Inflammatory macrophage treated with lipopolysaccharide for 1 hour (primary cell): ENCODE measurements around the gene MISP.

ENCODE experiments used
- DNase-seq, 2 donors: peaks; one replicate each; pipeline ENCODE4 v3.0.0-alpha.2; 2020 to 2022

Gene MISP

DNA sequence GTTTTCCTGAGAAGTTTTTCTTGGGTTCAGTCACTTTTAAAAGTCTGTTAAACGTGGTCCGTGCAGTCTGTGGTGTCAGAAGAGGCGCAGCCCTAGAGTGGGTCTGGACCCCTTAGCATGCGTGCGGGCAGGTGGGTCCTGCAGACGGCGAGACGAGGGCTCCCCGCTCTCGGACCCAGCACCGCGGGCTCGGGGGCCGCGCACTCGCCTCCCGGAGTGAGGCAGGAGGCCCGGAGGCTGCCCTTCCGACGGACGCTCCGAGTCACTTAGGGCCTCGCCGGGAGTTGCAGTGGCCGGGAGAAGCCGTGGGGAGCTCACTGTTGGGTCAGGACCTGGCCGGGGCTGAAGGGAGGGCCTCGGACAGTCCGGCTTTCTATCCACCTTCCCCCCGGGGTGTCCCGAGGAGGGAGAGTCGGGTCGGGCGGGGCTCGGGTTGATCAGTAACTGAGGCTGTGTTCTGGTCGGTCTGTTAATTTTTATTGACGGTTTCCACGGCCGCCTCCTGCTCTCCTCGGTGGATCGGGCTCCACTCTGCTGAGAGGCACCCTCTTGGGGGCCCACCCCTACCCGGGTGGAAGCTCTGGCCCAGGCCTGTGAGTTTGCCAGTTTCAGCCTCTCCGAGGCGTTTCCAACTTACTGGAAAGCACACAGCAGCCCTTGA, 47.6 kb downstream of the MISP start:
- no peak for DNase-seq

DNA sequence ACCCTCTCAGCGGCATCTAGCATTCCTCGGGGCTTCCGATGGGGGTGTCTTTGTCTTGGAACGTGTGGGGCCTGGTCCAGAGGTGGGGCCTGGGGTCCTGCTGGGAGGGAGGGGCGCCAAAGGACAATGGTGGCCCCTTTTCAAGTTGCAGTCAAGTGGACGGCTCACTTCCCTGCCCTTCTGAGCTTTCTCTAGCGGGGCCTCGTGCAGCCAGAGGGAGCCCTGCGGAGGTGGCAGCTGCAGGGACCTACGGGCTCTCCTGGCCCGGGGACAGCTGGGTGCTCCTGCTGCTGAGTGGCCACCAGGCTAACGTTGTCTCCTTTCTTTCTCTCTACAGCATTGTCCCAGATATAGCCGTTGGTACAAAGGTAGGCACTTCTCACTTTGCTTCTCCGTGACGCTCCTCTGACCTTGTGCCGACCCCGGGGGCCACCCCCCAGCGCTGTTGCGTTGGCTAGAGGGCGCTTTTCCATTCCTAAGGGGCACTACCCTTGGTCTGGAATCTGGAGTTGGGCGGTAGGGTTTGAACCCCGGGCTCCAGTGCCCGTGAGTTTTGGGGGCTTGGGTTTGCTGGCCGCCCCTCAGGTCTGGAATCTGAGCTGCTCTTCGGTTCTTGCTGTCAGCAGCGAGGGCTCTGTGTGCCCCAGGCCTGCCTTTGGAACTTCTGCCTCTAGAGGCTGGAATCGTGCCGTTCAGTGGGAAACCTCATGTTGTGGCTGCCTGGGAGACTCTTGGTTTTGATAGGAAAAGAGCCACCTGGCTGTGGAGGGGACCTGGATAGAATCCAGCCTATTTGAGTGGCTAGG, 48.4 kb downstream of the MISP start:
- peak; percentile 31 to 34 for DNase-seq

DNA sequence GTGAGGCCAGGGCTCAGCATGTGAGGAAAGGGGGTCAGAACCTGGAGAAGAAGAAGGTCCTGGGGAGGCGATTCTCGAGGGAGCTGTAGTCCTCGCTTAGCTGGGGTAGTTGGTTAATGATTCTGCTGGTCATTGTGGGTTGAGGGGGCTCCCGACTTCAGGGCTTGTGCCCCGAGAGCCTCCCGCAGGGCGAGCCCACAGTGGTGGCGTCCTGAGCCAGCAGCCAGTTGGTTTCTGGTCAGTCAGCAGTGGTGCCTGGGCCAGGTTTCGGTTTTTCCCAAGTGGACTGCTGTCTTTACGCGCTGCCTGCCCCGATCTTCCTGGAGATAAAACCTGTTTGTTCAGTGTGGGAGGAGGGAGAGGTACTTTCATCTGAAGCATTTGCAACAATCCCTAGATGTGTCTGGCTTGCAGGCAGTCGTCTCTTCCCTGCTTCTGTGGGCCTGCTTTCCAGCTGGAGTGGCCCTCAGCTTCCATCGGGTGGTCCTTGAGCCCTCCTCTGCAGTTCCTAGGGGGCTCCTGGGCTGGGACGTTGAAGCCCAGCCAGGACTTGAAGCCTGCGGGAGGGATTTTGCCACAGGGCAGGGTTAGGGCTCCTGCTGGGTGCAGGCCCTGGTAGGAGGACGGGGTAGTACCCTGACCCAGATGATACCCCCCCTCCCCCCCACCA, 49.6 kb downstream of the MISP start:
- DNase-seq, result no peak

DNA sequence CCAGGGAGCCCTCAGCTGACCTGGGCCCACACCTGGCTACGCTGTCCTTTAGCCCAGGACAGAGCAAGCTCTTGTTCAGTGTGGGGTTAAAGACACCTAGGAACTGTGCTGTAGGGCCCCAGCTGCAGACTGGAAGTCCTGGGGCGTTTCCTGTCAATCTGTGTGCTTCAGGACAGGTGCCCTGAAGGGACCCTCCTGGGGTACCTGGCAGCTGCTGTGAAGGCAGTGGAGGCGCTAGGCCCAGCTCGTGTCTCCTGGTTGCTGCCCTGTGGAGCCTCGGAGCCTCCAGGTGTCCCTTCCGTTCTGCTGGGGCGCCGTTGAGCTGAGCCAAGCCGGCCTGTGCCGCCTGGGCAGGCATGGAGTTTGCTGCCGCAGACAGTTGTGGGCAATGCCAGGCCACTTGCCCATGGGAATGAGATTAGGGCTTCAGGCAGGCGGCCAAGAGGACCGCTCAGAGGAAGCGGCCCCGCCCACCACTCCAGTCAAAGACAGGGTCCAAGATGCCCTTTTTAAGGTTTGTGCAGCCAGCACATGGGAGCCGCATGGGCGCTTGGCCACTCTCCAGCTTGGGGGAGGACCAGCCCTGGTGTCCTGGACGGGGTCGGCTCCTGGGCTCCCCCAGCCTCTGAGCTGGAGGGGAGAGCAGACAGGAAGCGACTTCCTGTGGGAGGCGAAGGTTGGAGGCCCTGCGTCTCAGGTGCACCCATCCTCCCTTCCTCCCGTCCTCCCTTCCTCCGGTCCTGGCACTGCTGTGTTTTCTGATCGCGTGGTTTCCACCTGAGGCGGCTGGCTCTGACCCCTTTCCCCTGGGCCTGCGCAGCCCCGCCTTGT, 50.3 kb downstream of the MISP start:
- DNase-seq, result no peak

DNA sequence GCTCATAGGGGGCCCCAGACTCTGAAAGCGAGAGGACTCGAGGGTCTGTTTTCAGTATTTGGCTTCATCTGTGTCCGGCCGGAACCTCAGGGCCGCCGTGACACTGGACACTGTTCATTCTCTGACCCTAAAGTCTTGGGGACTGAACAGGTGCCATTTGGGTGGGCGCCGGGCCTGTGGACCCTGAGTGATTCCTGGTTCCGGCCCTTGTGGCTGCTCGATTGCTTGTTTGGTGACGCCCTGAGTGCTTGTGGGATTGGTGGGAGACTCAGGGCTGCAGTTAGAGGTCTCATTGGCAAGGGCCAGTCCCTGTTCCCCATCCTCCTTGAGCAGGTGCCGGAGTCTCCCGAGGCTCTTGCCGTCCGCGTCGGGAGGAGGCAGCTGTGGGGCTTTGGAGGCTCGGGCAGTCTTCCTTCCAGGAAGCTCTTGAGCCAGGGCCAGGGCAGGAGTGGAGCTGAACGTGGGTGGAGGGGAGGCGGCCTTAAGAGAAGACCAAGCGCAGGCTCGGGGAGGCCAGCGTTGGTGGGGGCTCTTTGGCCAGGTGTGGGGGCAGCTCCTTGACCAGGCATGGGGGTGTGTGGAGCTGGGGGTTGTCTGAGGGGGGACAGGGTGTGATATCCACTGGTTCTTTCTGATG, 51.1 kb downstream of the MISP start:
- DNase-seq, result no peak

DNA sequence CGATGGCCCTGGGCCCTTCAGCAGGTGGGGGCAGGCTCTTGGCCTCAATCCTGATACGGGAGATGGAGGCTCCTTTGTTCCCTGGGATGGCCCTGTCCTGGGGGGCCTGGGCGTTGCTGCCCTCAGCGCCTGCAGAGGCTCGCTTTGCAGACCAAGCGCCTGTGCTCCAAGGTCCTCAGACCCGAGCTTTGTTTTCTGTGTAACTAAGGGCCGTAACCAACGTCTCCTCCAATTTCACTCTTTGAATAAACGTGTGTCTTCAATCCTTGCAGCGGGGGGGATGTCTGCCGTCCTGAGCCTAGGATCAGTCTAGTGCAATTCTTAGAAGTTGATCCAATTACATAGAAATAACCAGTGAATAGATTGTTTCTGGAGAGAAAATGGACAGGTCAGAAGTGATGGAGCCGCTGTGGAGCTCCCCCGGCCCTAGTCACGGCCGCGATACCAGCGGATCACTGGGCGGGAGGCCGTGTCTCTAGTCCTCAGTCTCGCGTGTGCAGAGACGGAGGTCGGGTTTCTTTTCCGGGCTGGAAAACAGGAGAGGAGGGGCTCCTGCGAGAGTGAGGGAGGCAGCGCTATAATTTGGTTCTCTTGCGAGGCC, 51.7 kb downstream of the MISP start:
- no peak for DNase-seq

DNA sequence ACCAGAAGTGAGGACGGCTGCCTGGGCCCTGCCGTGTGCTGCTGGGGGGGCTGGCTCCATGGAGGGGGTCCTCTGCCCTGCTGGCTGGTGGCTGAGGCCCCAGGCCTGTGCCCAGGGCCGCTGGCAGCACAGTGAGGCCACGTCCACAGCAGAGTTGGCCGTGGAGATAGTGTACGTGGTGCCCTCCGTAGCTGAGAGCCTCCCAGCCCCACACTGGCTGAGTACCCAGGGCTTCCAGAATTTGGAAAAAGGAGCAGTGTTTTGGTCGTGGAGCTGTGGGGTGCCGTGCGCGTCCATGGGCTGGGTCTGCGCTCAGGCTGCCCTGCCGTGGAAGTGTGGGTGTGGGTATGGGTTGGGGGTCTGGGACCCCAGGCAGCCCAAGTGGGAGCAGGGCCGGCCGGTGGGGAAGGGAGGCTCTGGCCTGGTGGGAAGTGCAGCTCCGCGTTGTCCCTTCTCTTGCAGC, 52.2 kb downstream of the MISP start:
- DNase-seq, result no peak

DNA sequence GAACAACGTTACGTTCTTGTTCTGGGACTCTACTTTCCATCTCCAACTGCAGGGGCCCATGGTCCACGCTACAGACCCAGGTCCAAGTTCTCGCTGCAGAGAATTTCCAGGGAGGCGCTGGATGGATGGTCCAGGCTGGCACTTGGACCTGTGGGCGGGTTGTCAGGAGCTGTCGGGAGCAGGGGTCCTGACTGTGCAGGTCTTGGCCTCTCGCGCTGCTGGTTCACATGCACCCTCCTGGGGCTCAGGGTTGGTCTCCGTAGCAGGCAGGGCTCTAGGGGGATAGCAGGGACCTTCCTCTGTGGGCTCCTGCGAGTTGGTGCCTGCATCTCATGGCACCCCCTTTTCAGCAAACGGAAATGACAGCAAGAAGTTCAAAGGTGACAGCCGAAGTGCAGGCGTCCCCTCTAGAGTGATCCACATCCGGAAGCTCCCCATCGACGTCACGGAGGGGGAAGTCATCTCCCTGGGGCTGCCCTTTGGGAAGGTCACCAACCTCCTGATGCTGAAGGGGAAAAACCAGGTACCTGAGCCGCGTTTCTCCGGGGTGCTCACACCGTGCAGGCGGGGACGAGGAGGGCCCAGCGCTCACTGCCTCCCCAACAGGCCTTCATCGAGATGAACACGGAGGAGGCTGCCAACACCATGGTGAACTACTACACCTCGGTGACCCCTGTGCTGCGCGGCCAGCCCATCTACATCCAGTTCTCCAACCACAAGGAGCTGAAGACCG, 52.9 kb downstream of the MISP start:
- DNase-seq, result no peak

DNA sequence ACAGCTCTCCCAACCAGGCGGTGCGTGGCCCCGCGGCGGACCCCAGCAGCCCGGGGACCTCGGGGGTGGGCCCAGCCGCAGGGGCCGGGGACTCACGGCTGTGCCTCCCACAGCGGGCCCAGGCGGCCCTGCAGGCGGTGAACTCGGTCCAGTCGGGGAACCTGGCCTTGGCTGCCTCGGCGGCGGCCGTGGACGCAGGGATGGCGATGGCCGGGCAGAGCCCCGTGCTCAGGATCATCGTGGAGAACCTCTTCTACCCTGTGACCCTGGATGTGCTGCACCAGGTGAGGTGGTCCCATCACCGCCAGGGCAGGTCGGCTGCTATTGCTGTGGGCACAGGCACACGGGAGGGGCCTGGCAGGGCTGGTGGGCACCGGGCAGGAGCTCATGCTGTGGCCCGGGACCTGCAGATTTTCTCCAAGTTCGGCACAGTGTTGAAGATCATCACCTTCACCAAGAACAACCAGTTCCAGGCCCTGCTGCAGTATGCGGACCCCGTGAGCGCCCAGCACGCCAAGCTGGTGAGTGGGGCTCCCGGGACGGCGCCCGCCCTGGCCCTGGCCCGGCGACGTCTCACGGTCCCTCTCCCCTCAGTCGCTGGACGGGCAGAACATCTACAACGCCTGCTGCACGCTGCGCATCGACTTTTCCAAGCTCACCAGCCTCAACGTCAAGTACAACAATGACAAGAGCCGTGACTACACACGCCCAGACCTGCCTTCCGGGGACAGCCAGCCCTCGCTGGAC, 53.7 kb downstream of the MISP start:
- no peak for DNase-seq

DNA sequence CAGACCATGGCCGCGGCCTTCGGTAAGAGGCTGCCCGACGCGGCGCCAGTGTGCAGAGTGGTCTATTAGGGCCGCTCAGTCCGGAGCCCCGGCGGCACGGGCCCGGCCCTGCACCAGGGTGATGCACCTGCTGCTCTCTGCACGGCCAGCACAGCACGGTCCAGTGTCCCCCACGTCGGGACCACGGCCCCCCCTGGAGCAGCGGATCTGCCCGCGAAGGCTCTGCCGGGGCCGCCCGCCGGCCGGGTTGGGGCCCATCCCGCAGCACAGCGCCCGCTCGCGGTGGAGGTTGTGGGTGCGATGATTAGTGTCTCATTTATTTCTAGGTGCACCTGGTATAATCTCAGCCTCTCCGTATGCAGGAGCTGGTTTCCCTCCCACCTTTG, 54.2 kb downstream of the MISP start:
- DNase-seq, result no peak

DNA sequence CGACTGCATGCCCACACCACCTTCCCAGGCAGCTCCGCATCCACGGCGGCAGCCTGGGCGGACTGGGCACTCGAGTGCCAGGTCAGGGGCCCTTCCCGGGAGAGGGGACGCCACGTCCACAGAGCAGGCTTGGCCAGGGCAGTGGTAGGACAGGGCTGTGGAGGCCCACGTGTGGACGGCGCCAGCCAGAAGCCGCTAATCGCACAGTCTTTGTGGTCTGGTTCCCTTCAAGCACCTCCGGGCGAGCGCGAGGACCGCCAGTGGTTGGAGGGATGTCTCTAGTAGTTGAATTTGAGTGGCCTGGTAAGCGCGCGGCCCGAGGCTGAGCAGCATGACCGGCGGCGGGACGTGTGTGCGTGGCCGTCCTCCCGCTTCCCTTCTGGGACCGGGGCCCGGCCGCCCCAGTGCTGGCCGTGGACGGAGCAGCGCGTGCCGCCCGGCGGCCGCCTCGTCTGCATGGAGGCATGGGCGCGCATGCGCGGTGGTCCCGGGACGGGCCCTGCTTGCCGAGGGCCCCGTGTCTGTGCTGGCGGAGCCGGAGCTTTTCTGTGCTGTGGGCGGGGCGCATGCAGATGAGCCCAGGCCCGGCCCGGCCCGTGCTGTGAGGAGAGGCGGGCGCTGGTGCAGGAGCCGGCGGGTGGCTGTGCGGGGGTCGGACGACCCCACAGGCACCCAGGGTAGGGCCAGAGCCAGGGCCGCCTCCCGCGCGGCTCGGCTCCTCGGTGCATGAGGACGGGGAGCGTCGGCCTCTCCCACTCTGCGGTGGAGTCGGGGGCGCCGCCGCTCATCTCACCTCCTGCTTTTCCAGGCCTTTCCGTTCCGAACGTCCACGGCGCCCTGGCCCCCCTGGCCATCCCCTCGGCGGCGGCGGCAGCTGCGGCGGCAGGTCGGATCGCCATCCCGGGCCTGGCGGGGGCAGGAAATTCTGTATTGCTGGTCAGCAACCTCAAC, 55.0 kb downstream of the MISP start:
- DNase-seq, result no peak

DNA sequence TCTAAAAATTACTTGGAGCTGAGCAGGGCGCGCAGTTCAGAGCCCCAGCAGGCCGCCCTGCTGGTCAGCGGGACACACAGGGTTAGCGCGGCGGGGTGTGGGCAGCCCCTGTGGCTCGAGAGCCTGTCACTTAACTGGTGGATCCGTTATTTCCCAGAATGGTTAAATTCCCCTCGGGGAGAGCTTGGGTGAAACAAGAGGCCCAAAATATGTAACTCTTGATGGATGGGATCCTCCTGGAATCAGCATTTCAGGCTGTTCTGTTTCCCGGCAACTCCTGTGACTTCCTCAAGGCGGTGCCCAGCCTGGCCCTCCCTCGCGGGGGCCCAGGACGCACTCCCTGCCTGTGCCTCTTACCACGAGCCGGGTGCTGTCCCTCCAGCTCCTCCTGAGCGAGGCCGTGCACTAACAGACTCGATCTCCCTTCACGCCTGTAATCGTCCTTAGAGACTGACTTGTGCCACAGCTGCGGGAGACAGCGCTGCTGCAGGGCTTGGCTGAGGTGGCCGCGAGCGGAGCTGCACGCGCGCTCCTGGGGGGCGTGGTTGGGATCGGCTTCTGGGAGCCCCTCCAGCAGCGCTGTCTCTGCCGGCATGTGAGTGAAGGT, 56.0 kb downstream of the MISP start:
- no peak for DNase-seq

DNA sequence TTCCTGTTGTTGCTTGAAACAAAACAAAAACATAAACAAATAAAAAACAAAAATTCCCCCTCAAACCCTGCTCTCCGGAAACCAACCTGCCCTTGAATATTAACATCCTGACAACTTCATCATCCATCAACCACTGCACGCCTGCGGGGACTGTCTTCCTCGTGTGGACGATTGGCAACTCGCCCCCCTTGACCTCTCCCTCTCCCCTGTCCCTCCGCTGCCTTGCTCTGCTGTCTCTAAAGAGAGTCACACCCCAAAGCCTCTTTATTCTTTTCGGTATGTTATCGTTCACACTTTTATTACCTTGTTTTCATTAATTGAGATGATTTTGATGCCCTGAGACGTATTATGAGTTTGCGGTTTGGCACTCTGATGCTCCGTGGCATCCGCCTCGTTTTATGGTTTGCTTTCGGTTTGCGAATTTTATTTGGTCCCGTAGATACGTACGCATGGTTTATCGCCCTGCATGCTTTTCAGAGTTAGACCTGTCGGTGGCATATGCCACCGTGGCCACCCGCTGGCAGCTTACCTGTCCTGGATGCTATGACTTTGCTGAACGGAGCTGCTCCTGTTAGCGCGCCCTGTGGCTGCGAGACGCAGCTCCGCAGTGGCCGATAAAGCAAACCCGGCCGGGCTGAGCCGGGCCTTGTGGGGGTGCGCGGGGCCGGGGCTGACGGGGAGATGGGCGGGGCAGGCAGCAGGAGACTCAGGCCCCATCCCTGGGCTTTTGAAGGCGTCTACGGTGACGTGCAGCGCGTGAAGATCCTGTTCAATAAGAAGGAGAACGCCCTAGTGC, 56.9 kb downstream of the MISP start:
- no peak for DNase-seq

DNA sequence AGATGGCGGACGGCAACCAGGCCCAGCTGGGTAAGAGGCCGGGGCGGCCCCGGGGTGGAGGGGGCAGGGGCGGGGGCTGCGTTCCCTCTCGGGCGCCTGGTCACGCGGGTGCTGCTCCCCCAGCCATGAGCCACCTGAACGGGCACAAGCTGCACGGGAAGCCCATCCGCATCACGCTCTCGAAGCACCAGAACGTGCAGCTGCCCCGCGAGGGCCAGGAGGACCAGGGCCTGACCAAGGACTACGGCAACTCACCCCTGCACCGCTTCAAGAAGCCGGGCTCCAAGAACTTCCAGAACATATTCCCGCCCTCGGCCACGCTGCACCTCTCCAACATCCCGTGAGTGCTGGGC, 57.5 kb downstream of the MISP start:
- DNase-seq, result no peak

DNA sequence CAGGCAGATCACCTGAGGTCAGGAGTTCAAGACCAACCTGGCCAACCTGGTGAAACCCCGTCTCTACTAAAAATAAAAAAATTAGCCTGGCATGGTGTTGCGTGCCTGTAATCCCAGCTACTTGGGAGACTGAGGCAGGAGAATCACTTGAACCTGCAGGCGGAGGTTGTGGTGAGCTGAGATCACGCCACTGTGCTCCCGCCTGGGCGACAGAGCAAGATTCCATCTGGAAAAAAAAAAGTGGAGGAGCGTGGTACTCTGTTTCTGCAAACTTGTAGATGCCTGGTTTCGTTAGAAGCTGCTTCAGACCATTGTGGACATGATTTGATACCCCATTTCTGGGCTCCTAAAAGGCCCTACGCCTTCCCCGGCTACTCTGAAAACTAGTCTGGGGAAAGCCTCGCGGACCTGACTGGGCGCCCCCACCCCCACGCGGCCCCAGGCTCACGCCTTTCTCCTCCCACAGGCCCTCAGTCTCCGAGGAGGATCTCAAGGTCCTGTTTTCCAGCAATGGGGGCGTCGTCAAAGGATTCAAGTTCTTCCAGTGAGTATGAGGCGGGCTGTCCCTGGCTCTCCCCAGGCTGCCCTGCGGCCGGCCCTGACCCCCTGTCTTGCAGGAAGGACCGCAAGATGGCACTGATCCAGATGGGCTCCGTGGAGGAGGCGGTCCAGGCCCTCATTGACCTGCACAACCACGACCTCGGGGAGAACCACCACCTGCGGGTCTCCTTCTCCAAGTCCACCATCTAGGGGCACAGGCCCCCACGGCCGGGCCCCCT, 59.4 kb downstream of the MISP start:
- no peak for DNase-seq

DNA sequence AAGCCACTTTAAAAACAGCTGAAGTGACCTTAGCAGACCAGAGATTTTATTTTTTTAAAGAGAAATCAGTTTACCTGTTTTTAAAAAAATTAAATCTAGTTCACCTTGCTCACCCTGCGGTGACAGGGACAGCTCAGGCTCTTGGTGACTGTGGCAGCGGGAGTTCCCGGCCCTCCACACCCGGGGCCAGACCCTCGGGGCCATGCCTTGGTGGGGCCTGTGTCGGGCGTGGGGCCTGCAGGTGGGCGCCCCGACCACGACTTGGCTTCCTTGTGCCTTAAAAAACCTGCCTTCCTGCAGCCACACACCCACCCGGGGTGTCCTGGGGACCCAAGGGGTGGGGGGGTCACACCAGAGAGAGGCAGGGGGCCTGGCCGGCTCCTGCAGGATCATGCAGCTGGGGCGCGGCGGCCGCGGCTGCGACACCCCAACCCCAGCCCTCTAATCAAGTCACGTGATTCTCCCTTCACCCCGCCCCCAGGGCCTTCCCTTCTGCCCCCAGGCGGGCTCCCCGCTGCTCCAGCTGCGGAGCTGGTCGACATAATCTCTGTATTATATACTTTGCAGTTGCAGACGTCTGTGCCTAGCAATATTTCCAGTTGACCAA, 60.1 kb downstream of the MISP start:
- DNase-seq, result no peak

DNA sequence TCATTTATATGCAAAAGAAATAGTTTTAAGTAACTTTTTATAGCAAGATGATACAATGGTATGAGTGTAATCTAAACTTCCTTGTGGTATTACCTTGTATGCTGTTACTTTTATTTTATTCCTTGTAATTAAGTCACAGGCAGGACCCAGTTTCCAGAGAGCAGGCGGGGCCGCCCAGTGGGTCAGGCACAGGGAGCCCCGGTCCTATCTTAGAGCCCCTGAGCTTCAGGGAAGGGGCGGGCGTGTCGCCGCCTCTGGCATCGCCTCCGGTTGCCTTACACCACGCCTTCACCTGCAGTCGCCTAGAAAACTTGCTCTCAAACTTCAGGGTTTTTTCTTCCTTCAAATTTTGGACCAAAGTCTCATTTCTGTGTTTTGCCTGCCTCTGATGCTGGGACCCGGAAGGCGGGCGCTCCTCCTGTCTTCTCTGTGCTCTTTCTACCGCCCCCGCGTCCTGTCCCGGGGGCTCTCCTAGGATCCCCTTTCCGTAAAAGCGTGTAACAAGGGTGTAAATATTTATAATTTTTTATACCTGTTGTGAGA, 60.7 kb downstream of the MISP start:
- no peak for DNase-seq
